ENCODE data around the gene HENMT1.
"Not testable (repeated sequence)": the region's sequence is repeated elsewhere in the genome, so short reads cannot be mapped to it uniquely, and the experiment has no call there.

HENMT1 gene

DNA sequence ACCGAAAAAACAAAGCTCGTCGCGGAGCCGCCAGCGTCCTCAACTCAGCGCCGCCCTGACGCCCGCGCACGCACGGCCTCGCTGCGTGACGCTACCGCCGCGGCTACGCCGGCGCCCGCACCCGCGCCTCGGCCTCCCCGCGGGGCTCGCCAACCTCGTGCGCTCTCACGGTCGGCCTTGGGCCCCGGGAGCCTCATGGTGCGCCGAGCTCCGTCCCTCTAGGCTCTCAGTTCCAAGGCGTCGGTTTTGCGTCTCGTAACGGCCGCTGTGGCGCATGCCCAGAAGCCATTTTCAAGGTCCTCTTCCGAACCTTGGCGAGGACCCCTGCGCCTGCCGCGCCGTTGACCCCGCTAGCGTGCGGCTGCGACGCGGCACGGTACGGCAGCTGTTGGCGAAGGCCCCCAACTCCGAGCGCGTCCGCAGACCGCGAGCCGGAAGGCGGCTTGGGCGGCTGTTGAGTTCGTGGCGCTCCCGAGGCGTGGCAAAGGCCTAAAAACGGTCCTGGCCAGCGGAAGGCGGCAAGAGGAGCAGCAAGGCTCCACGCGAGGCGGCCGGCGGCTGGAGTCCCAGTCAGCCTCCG, at the start of gene HENMT1:
HENMT1 (minus strand) TSS at position 64 of the 580 bp plus-strand sequence. CDS start 1,209 bp downstream, outside the sequence.
- peak; percentile 87 for DNase-seq

DNA sequence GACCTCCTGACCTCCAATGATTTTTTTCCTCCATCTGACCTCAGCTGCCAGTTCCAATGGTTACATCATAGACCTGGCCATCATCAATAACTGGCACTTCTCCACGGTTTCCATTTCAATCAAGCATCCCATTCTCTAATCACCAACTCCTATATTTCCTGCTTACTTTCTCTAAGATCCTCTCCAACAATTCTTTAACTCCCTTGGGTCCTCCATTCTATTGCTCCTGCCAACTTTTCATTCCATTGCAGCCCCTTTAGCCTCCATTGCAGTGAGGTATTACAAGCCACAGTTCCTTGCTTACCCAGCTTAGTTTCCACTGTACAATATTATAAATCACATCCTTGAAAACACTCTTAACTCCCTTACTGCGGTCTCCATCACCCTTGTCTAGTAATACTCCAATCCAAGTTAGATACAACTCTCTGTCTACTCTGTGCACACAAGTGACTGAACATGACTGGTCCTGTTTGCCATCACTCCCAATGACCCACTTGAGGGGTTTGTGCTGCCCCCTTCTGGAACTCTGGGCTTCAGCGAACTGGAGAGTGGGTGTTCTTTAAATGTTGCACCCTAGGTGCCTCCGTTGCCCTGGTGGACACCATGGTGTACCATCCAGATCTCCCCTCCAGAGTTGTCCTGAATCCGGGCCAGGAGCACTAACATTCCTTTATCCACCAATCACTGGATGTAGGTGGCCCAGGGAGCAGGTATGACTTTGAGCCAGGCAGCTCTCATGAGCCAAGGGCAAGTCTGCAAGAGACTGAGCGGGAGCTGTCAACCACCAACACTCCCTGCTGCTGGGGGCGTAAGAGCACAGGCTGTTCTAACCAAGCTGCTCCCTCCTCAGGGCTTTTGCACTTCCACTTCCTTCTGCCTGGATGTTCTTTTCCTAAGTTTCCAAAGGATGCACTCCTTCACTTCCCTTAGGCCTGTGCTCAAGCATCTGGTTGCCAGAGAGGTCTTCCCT, 48.1 kb upstream of the HENMT1 start:
- DNase-seq = no peak

DNA sequence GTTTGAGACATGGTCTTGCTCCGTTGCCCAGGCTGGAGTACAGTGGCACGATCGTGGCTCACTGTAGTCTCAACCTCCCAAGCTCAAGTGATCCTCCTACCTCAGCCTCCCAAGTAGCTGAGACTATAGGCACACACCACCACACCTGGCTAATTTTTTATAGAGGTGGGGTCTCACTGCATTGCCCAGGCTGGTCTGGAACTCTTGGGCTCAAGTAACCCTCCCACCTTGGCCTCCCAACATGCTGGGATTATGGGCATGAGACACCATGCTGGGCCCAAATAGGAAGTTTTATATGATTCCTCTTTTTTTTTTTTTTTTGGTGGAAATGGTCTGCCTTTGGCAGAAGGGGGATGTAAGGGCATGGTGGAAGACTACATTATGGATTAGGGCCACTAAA, 45.8 kb upstream of the HENMT1 start:
- no peak for DNase-seq

DNA sequence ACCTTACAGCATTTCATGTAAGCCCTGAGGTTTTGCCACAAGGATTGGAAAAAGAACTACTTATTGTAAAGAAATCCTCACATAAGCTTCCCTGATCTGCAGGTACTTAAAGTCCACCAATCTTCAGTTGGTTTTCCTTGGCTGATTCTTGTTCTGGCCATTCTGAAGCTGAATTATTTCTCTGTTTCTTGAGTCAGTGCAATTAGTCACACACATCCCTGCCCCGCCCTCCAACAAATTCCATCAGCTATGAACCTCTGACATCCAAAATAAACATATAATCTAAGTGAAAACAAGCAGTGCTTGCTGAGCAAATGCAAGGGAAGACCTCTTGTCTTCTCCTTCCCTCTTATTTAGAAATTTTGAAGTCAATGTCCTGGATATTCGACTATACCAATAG, 43.6 kb upstream of the HENMT1 start:
- no peak for DNase-seq

DNA sequence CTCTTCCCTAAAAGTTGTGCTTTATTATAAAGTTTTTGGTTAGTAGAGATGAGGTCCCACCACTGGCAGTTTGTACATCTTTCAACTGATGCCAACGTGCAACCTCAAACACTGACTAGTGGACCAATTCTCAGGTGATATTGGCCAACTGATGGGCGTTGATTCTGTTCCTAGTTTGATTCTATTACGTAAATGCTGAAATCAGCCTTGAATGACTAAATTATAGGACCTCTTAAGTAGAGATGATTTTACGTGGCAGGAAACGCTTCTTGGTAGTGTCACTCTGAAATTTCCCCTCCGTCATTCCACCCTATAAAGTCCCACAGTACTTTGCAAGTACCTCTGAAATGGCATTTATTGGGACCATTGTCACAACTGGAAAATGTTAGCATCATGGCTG, 43.0 kb upstream of the HENMT1 start:
- no peak for DNase-seq

DNA sequence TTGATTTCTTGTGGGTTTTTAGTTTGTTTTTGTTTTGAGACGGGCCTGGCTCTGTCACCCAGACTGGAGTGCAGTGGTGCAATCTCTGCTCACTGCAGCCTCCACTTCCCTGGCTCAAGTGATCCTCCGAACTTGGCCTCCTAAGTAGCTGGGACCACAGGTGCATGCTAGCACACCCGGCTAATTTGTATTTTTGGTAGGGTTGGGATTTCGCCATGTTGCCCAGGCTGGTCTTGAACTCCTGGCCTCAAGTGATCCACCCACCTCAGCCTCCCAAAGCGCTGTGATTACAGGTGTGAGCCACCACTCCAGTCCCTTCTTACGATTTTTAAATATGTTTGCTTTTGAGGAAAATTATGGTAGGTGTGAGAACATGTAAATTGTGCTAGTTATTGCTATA, 41.2 kb upstream of the HENMT1 start:
- not testable (repeated sequence) for DNase-seq

DNA sequence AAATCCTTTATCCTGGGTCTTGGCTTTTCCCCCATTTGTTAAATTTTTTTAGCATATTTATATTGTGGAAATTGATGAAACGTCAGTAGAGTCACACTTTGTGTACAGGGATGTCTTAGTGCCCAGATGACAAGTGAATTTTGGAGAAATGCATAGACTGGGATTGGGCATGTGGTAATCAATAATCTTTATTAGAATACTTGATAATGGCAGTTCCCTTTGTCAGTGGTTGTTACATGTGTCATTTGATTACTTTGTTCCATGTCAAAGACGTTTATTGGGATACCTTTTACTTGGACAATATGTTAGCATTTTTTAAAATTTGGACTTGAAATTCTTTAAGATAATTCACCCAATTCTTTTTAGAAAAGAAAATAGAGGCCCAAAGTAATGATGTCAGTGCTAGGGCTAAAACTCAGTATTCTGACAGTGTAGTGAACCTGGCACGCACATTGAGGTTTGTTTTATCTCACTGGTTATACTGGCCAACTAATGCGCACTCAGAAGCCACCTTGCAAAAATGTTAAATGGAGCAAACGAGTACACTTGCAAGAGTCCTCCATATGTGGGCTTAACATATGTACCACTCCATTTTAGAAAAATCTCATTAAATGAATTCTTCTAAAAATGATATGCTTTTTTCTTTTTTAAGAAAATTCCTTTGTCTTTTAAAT, 40.4 kb upstream of the HENMT1 start:
- no peak for DNase-seq

DNA sequence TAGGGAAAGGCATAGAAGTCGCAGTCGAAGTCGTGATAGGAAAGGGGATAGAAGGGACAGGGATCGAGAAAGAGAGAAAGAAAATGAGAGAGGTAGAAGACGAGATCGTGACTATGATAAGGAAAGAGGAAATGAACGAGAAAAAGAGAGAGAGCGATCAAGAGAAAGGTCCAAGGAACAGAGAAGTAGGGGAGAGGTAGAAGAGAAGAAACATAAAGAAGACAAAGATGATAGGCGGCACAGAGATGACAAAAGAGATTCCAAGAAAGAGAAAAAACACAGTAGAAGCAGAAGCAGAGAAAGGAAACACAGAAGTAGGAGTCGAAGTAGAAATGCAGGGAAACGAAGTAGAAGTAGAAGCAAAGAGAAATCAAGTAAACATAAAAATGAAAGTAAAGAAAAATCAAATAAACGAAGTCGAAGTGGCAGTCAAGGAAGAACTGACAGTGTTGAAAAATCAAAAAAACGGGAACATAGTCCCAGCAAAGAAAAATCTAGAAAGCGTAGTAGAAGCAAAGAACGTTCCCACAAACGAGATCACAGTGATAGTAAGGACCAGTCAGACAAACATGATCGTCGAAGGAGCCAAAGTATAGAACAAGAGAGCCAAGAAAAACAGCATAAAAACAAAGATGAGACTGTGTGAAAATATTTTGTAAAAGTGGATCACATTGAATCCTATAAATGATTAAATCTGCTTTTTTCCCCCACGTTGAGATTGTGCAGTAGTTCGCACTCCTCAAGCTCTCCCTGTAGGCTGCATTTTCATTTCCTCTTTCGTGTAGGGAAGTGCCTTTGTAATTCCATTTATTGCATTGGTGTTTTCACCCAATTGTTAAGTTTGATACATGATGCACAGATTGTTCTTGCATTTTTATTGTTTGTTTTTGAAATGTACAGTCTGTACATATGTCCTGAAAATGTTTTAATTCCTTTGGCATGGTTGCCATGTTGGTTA, 38.8 kb upstream of the HENMT1 start:
- DNase-seq = no peak

DNA sequence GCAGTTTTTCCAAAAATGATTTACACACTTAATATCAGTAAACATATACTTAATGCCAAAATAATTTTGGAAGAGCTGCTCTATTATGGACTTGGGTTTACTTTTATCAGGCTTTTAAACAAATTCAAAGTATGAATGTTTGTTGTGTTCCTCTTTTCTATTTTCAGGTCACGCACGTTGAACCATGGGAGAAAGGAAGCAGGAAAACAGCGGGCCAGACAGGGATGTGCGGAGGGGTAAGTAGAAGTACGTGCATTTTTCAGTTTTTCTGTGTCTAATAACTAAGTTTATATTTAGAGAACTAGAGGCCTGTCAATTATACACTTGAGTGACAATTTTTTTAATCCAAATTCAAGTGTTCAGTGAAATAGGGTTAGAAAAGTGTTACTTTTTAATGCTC, 34.6 kb upstream of the HENMT1 start:
- no peak for DNase-seq

DNA sequence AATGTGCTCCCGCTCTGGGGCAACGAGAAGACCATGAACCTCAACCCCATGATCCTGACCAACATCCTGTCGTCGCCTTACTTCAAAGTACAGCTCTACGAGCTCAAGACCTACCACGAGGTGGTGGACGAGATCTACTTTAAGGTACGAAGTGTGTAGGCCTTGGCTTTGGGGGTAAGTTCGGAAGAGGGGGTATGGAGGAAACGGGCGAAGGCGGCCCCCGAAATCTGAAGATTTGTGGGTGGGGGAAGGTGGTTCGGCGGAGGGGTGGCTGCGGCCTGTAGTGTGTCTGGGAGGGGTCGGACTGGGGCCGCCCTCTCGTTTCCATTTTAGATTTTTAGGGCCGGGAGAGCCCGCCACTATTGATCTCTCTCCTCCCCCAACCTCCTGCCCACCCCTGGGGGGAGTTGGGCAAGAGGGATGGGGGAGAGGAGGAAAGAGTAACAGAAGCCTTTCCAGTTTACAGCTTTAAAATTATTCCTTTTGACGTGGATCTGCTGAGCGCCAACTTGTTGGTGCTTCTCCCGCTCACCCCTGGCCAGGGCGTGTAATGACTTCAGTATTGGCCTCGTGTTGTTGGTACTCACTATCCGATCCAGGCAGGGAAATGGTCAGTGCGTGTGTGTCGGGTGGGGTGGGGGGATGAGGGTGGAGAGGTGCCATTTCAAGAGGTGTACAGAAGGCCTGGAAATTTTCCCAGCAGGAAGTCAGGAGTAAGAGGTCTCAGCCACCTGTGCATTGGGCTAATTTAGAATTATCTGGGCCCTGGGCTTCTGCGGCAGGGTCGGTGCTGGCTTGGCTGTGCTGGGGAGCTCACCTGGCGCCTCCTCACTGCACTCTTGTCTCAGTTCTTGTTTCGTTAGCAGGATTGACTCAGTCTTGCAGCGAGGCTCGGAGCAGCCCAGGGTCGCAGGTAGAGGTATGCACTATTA, 32.1 kb upstream of the HENMT1 start:
- peak; percentile 84 for DNase-seq

DNA sequence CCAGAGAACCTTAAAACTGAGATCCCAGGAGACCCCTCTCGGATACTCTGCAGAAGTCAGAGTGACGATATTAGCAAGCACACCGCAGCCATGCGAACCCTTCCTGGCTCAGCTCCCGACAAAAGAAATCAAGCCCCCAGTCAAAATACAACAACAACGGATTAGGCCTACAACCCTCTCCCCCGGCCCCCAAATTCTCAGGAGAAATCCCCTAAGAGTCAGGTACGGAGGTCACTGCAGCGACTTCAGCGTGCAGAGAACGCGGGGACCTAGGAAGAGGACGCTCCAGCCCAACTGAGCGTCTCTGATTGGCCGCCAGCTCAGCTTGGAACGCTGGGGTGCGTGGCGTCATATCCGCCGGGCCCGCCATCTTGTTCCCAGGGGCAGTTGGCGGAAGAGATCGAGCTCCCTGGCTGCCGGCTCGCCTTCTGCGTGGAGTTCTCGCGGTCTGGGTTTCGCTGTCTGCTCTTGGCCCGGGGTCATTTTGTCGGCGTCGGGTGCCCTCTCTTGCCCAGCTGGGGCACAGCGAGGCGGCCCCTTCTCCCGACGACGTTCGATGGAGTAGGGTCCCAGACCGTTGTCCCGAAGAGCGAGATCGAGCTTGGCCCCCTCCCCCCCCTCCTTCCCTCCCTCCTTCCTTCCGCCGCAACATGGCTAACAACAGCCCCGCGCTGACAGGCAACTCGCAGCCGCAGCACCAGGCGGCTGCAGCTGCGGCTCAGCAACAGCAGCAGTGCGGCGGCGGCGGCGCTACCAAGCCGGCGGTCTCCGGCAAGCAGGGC, 31.2 kb upstream of the HENMT1 start, which contains the start of gene PRPF38B:
PRPF38B (plus strand) TSS at position 369 of the 782 bp plus-strand sequence; CDS start at position 651, 282 bp downstream.
- peak; percentile 94 for DNase-seq

DNA sequence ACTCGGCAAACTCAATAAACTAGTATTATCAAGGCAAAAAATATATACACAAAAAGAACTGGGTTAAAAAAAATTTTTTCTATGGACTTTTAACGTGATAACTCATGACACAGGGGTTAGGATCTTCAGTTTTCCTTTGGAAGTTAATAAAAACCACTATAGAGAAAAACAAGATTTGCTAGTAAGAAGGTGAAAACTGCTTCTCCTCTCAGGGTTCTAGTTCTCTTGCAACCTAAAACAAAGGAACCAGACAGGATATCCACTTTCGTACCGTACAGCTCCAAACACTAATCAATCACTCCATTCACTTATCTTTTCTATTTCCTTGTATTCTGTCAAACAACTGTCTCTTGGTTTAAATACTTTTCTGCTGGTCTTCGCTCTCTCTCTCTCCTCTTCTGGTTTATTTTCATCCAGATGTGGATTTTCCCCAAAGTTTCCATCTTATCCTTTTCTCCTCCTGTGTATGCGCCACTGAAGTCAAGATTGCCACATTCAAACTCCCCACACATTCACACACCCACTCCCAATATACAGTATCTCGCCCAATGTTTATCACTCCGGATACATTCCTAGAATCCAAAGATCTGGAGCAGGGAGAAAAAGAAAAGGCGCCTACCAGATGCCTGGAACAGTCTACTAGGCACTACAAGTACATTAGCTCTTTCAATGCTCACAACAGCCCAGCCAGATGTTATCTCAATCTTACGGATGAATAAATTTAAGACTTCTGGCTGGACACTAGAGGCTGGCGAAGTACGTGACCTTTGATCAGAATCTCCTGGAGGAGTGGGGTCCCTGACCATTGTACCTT, 30.4 kb upstream of the HENMT1 start:
- DNase-seq = no peak

DNA sequence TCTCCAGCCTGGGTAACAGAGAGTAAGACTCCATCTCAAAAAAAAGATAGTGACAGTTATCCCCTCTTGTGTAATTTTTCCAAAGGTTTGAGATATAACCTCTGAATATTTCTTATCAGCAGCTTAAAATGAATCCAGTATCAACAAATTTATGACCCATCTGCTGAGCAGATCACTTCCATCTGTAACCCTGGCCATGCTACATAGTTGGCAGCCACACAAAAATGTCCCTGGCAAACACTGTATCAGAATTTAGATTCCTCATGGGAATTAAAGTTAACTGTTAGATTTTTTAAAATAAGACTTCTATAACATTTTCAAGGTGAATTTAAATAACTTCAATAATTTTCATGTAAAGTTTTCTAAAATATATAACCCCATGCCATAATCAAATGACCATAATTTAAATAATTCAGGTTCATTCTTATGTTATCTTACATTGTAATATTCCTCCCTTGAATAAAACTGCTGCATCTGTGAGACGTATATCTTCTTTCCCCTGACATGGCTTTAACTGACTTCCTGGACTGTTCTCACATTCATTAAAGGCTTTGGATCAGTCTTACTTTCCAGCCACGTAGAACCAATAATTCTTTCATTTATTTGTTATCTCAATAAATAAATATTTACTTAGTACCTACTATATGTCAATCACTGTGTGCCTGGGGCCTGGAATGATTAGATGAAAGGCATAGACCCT, 25.9 kb upstream of the HENMT1 start:
- DNase-seq = peak; percentile 18

DNA sequence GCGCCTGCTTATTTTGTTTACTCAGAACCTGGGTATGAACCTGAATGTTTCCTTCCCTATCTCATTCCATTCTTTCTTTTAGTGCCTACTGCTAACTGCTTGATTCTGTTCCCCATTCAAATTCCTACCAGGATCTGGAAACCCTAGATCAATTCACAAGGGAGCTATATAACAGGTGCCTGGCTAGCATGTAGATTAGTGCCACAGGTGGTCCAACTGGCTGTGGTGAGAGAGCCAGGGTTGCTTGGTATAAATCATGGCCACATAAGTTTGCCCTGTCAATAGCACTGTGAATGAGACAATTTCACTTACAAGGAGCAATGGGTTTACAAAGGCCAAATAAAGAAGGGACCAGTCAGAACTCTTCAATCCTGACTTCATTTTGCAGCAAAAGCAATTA, 24.6 kb upstream of the HENMT1 start:
- peak; percentile 47 for DNase-seq

DNA sequence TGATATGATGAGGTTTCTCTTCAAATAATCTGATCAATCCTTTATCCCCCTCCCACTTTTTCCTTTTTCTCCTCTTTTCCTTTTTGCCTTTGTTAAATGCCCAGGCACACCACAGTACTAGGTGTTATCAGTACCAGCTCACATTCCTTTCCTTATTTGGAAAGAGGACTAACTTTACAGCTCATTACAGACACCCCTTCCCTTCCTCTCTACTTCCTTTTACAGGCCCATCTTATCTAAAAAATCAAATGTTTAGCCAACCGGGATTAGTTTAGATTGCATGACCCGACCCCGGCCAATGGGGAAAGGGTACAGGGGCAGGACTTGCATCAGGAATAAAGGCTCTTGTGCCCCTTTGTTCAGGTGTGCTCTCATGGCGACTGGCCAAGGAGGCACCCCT, 20.8 kb upstream of the HENMT1 start:
- not testable (repeated sequence) for DNase-seq

DNA sequence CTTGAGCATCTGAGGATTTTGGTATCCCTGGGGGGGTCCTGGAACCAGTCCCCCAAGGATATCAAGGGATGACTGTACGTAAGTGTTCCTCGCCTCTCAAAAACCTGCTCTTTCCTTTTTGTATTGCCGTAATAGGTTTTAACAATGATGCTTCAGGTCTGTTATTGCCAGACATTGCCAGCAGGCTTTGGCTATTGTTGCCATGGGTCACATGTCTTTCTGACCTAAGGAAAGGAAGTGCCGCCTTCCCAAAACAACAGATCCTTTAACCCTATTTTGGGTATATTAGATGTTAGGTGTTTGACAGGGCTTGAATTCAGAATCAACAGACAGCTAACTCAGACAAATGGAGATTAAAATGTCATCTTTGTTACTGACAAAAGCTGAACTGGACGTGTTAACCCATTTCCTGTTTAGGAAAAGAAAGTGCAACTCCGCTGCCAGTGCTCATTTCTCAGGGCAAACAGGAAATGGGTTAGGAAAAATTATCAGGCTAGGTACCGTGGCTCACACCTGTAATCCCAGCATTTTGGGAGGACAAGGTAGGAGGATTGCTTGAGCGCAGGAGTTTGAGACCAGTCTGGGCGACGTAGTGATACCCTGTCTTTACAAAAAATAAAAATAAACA, 18.8 kb upstream of the HENMT1 start:
- DNase-seq = no peak

DNA sequence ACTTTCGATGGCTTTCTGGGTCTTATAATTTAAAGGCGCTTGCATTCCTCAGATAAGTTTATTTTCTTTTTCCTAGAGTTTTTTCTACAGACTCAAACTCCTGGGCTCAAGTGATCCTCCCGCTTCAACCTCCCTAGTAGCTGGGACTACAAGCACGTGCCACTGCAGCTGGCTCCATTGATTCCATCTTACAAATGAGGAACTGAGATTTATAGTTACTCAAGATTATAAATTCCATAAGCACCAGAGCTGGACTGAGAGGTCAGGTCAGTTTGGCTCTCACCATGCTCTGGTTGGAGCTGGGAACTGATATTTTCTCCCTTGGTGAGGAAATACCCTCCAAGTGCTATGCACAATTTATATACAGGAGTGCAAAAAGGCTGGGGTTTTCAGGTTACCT, 17.8 kb upstream of the HENMT1 start:
- no peak for DNase-seq

DNA sequence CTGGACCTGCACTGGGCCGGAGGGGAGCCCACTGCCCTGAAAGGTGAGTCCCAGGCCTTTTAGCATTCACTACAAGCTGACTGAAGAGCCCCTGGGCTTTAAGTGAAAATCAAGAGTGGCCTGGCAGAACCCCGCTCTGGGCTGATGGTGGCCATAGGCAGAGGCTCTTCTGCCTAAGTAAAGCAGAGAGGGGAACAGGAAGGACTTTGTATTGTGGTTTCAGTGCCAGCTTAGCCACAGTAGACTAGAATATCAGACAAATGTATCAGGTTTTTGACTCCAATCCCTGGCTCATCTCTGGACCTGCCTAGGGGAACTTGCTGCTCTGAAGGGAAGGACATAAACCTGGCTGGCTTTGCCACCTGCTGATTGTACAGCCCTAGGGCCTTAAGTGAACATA, 10.2 kb upstream of the HENMT1 start:
- DNase-seq = no peak
